ENCODE results near the gene NDUFAF5.

Gene NDUFAF5

GRCh38 chr20:13857961-13858360 is 73.1 kb downstream of the NDUFAF5 start:
- no peak for TF ChIP-seq CTCF (IDR thresholded peaks at IDR 0.05; ENCODE audit: low read depth, low read length)

GRCh38 chr20:13858439-13858838 is 73.6 kb downstream of the NDUFAF5 start:
- TF ChIP-seq CTCF (IDR thresholded peaks at IDR 0.05; ENCODE audit: low read depth, low read length): no peak

More at GRCh38 chr20:13857961-13858360, 73.1 kb downstream of the NDUFAF5 start:
- H3K4me3 ChIP-seq (ENCODE audit: low read depth, low read length): no peak overlapping the region

GRCh38 chr20:13858871-13859270 is 74.0 kb downstream of the NDUFAF5 start:
- no peak overlapping the region for H3K4me3 ChIP-seq (ENCODE audit: low read depth, low read length)
- TF ChIP-seq CTCF (IDR thresholded peaks at IDR 0.05; ENCODE audit: low read depth, low read length): no peak

More at GRCh38 chr20:13858439-13858838, 73.6 kb downstream of the NDUFAF5 start:
- no peak overlapping the region for H3K4me3 ChIP-seq (ENCODE audit: low read depth, low read length)

- no peak for TF ChIP-seq CTCF (IDR thresholded peaks at IDR 0.05; ENCODE audit: low read depth, low read length)
- H3K4me3 ChIP-seq (ENCODE audit: low read depth, low read length): no peak overlapping the region
These were observed 77.4 kb downstream of the NDUFAF5 start for GRCh38 chr20:13862245-13862644.

- no peak for TF ChIP-seq CTCF (IDR thresholded peaks at IDR 0.05; ENCODE audit: low read depth, low read length)
These were observed 78.4 kb downstream of the NDUFAF5 start for GRCh38 chr20:13863244-13863643.

GRCh38 chr20:13865156-13865555 is 80.3 kb downstream of the NDUFAF5 start:
- TF ChIP-seq CTCF (IDR thresholded peaks at IDR 0.05; ENCODE audit: low read depth, low read length): no peak
- H3K4me3 ChIP-seq (ENCODE audit: low read depth, low read length): no peak overlapping the region

More at GRCh38 chr20:13863244-13863643, 78.4 kb downstream of the NDUFAF5 start:
- H3K4me3 ChIP-seq (ENCODE audit: low read depth, low read length): no peak overlapping the region

- H3K4me3 ChIP-seq (ENCODE audit: low read depth, low read length): no peak overlapping the region
- TF ChIP-seq CTCF (IDR thresholded peaks at IDR 0.05; ENCODE audit: low read depth, low read length): no peak
These were observed 81.0 kb downstream of the NDUFAF5 start for GRCh38 chr20:13865791-13866351.

Measured in WI38 (cell line).